ENCODE measurements around the gene HLX.

HLX gene

GRCh38 chr1:220927442-220927841, 48.2 kb downstream of the HLX start:
- no peak for DNase-seq

GRCh38 chr1:220928320-220928719, 49.1 kb downstream of the HLX start:
- DNase-seq, result no peak

- DNase-seq, result no peak
Observed at GRCh38 chr1:220928725-220929300, 49.6 kb downstream of the HLX start.

- no peak for DNase-seq
Observed at GRCh38 chr1:220929304-220929703, 50.1 kb downstream of the HLX start.

Measured in activated gamma-delta T cell (primary cell).